GM19438 (cell line): ENCODE results near the gene ZFAND6.
"Not testable (repeated sequence)": the region's sequence is repeated elsewhere in the genome, so short reads cannot be mapped to it uniquely, and the experiment has no call there.

Experiments used
- ATAC-seq: cut with Tn5 transposase; IDR thresholded peaks from one replicate; pipeline ENCODE4 v1.9.1; 2021; ENCODE audit warnings: low read depth; ENCODE audit not compliant: unreplicated experiment

Gene ZFAND6

GRCh38 chr15:80093854-80094418, 34.5 kb downstream of the ZFAND6 start:
- ATAC-seq = no peak

- ATAC-seq = no peak
Measured at GRCh38 chr15:80095511-80095910, 36.0 kb downstream of the ZFAND6 start.

DNA sequence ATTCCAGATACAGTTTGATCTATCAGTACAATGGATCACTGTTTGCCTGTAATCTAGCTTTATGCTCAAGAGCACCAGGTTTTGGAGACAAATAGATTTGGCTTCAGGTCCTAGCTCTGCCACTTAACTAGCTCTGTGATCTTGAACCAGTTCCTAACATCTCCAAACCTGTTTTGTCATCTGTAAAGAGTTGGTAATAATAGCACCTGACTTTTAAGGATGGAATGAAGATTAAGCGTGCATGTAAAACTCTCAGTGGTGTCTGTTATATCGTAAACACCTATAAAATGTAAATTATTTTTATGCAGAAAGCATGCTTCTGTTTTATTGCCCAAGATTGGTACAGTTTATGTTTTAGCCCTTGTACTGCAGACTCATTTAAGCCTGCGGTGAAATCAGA, 36.5 kb downstream of the ZFAND6 start:
- ATAC-seq = no peak

GRCh38 chr15:80098341-80098740, 38.9 kb downstream of the ZFAND6 start:
- ATAC-seq = no peak

DNA sequence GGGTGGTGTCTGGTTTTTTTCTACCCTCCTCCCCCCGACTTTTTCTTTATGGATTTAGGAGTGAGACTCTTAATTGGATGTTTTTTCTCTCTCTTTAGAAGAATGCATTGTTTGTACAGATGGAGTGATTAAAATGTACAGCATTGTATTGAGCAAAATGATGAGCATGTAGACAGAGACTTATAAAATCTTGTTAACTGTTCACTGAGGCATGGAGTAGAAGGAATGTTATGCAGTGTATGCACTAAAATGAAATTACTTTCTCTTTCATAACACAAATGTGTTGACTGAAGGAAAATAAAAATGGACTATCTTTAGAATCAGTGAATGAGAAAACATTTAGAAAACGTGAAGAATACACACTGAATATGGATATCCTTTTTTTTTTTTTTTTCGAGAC, 39.8 kb downstream of the ZFAND6 start:
- ATAC-seq = peak; percentile 63

DNA sequence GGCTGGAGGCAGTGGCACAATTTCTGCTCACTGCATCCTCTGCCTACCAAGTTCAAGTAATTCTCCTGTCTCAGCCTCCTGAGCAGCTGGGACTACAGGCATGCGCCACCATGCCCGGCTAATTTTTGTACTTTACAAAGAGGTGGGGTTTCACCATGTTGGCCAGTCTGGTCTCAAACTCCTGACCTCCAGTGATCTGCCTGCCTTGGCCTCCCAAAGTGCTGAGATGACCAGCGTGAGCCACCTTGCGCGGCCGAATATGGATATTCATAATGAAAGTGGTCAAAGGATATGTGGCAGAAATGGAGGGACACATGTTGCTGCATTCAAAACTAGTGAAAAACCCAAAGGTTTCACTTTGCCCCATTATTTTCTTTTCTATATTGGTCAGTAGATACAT, 40.2 kb downstream of the ZFAND6 start:
- peak; percentile 69 for ATAC-seq

- ATAC-seq = no peak
Measured at GRCh38 chr15:80100247-80100646, 40.8 kb downstream of the ZFAND6 start.

GRCh38 chr15:80105193-80105592, 45.7 kb downstream of the ZFAND6 start:
- no peak for ATAC-seq

- ATAC-seq = no peak
Measured at GRCh38 chr15:80105595-80105994, 46.1 kb downstream of the ZFAND6 start.

GRCh38 chr15:80106051-80106450, 46.6 kb downstream of the ZFAND6 start:
- ATAC-seq = no peak

DNA sequence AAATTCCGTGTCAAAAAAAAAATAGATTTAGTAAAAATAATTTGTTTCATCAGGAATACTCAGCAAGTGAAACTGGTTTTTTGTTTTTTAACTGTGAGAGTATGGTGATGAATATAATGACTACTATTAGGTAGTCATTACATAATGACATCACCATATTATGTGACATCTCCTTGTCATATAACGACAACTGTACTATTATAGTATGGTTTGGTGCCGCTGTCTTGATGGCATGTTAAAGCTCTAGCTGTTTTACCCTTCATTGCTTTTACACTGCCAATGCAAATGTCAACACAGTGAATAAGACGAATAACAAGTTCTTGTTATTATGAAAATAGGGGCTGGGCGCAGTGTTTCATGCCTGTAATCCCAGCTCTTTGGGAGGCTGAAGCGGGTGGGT, 47.7 kb downstream of the ZFAND6 start:
- ATAC-seq = no peak

DNA sequence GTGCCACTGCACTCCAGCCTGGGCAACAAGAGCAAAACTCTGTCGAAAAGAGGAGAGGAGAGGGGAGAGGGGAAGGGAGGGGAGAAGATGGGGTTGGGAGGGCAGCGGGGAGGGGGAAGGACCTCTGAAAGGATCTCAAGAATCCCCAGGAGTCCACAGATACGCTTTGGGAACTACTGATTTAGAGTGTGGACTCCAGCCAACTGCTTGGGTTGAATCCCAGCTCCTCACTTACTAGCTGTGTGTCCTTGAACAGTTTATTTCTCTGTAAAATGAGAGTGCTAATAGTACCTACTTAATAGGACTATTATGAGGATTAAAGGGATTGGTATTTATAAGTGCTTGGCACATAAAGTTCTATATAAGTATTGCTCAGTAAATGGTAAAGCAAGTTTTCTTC, 48.3 kb downstream of the ZFAND6 start:
- no peak for ATAC-seq

DNA sequence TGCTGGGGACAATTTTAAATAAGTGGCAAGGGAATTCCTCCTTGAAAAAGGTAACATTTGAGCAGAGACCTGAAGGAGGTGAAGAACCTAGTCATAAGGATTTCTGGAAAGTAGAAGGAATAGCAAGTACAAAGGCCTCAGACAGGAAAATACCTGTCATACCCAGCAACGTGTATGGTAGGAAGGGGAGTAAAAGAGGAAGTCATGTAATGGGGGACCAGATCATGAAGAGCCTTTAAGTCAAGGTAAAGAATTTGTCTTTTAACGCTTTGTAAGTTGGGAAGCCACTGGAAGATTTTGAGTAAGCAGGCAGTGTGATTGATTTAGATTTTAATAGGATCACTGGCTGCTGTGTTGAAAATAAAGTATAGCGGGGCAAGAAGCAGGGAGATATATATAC, 49.9 kb downstream of the ZFAND6 start:
- ATAC-seq = no peak

DNA sequence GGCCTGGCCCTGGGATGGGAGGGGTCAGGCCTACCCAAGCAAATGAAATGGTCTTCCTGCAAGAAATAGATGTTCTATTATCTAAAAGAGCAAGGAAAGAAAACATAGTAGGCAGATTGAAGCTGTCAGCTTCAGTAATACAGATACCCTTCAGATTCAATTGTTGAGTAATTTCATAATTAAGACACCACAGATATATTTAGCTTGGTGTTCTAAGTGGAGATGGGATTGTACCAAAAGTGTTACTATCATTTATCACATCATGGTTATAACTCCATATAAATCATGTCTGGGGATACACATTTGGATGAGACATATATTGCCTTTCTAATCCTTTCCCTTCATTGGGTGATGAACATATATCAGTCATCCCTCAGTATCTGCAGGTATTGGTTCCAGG, 51.4 kb downstream of the ZFAND6 start:
- no peak for ATAC-seq

DNA sequence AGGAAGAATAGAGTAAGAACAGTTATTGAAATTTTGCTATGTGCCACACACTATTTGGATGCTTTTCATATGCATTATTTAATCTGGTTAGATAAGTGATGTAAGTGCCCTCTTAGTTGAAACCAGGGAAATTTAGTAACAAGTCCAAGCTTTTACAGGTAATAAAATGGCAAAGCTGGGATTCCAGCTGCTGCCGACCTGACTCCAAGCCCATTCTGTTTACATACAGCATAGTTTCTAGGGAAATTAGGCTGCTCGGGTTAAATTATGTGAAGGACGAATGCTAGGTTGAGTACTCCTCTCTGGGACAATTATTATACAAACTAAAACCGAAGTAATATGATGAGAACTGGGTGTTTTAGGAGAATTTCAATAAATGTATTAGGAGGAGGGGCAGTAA, 54.6 kb downstream of the ZFAND6 start:
- ATAC-seq = no peak

- no peak for ATAC-seq
Measured at GRCh38 chr15:80115021-80115420, 55.5 kb downstream of the ZFAND6 start.

DNA sequence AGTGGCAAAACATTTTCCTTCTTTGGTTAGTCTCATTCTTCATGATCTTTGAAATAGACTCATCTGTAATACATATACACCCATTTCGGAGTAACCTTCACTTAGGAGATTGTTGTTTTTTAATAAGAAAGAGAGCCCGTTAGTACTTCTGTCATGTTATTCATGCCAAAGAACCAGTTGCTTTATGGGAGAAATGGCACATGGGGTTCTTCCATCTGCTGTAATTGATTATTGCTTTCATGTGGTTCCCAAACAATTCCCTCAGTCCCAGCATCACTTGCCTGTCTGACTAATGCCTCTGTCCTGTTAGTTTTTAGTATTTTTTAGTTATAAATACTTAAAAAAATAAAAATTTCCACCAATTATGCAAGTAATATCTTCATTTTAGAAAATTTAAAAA, 59.5 kb downstream of the ZFAND6 start:
- no peak for ATAC-seq

DNA sequence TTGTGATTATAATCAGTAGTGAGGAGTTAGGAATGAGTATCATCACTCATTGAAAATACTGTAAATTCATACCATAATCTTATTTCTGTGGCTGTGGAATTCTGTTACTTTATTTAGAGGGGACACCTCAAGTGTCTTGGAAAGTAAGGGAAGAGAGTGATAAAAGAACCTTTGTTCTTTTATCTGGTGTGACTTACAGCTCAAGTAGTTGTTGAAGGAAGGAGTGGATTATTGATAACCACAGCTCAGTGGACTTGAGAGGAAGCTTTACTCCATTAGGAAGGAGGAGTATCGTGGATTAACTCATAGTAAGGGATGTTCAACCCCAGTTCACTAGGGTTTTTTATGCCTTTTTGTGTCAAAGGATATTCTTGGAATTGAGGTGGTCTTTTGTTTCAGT, 61.2 kb downstream of the ZFAND6 start:
- no peak for ATAC-seq

GRCh38 chr15:80121546-80121945, 62.1 kb downstream of the ZFAND6 start:
- no peak for ATAC-seq

- no peak for ATAC-seq
Measured at GRCh38 chr15:80123034-80123433, 63.6 kb downstream of the ZFAND6 start.

GRCh38 chr15:80127253-80127652, 67.8 kb downstream of the ZFAND6 start:
- ATAC-seq = not testable (repeated sequence)

GRCh38 chr15:80127911-80128310, 68.4 kb downstream of the ZFAND6 start:
- no peak for ATAC-seq

DNA sequence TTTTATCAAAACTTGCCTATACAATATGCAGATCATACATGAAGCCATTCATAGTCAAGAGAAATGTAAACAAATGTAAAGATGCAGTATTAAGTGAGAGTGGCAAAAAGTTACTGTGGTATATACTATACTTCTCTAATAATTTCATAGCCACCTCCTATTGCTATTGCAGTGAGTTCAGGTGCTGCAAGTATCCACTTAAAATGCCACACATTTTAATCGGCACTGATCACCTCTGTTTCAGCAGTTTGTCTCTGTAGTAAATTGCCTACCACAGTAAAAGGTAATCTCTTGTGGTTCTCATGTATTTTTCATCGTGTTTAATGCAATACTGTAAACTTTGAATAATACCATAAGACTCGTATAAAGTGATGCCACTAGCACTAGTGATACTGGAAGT, 72.9 kb downstream of the ZFAND6 start:
- no peak for ATAC-seq
